Spleen (tissue), 11 donors: Measurements from ENCODE around the gene FNDC1. TPM values are rescaled to one million over a fixed set of nuclear protein-coding genes. Genes with fewer than 3 reads are reported as not detected.

Experiments used
- DNase-seq: peaks from one replicate; pipeline ENCODE4 v3.0.0-alpha.2; 2020
- H3K27ac ChIP-seq, 8 donors: fragments of 200-600 bp; sonication (generic) in 7 of 8; 1 replicate in 4 of 8; 2 replicates in 4 of 8; pipeline versions ENCODE4 v1.5.0 to v1.8.0; 2016 to 2021; ENCODE audit warnings: inconsistent platforms in 4 of 8, mild to moderate bottlenecking in 4 of 8, moderate library complexity in 1 of 8
- H3K27me3 ChIP-seq, 7 donors: fragments of 200-600 bp; sonication (generic) in 6 of 7; replicated peaks in 1 of 7; 1 replicate in 4 of 7; 2 replicates in 3 of 7; pipeline versions ENCODE4 v1.5.0 to v1.8.0; 2016 to 2021; ENCODE audit warnings: inconsistent platforms in 3 of 7, mild to moderate bottlenecking in 1 of 7
- H3K36me3 ChIP-seq, 6 donors: fragments of 200-600 bp; sonication (generic) in 5 of 6; 1 replicate in 4 of 6; 2 replicates in 2 of 6; pipeline versions ENCODE4 v1.5.0 to v1.8.0; 2016 to 2021; ENCODE audit warnings: inconsistent platforms in 2 of 6
- H3K4me1 ChIP-seq, 6 donors: fragments of 200-600 bp; sonication (generic) in 5 of 6; 1 replicate in 3 of 6; 2 replicates in 3 of 6; pipeline versions ENCODE4 v1.5.0 to v1.8.0; 2016 to 2021; ENCODE audit warnings: inconsistent platforms in 3 of 6
- H3K4me3 ChIP-seq, 8 donors: fragments of 200-600 bp; sonication (generic) in 7 of 8; 1 replicate in 4 of 8; 2 replicates in 4 of 8; pipeline versions ENCODE4 v1.5.0 to v1.8.0; 2016 to 2021; ENCODE audit warnings: inconsistent platforms in 4 of 8, mild to moderate bottlenecking in 4 of 8, moderate library complexity in 2 of 8
- H3K9me3 ChIP-seq, 8 donors: fragments of 200-600 bp; sonication (generic) in 7 of 8; 1 replicate in 4 of 8; 2 replicates in 4 of 8; pipeline versions ENCODE4 v1.5.0 to v1.8.0; 2016 to 2021; ENCODE audit warnings: inconsistent platforms in 4 of 8
- CTCF ChIP-seq, 11 experiments: fragments of 200-600 bp in 7 of 11; fragments of 450-650 bp in 4 of 11; sonication (generic) in 4 of 11; IDR thresholded peaks in 8 of 11; conservative IDR thresholded peaks in 3 of 11; 1 replicate in 7 of 11; 2 replicates in 4 of 11; pipeline versions ENCODE4 v1.4.0 to v1.8.0; 2016 to 2021; ENCODE audit warnings: antibody characterized with exemption in 11 of 11, inconsistent platforms in 4 of 11, mild to moderate bottlenecking in 1 of 11
- POLR2A ChIP-seq, 3 donors: fragments of 450-650 bp; IDR thresholded peaks; one replicate each; pipeline ENCODE4 v1.5.1; 2017; ENCODE audit warnings: antibody characterized with exemption in 3 of 3, mild to moderate bottlenecking in 1 of 3
- POLR2AphosphoS5 ChIP-seq, 3 donors: sonication (generic); formaldehyde crosslinking; IDR thresholded peaks; one replicate each; pipeline ENCODE4 v1.5.1; 2017; ENCODE audit warnings: antibody characterized with exemption in 3 of 3
- WGBS, 5 donors: extraction: QIAGEN DNeasy Blood & Tissue Kit in 3 of 5; methylation state at CpG; one replicate each; pipeline versions ENCODE4 v1.1.5 to v1.1.7; 2013 to 2018; 5-methylcytosine and 5-hydroxymethylcytosine counted together
- intact Hi-C: fragments of 100-400 bp; cut with DNase I; formaldehyde crosslinking; loops from one replicate; pipeline ENCODE4 v1.15.0; 2023; ENCODE audit warnings: low total_unique reads
- polyA plus RNA-seq, 3 donors: library from polyadenylated mRNA; stranded (reverse); fragments of 200-250 nt; gene quantifications; one replicate each; pipeline ENCODE4 v1.2.1, GENCODE V29; 2013
- total RNA-seq, 7 donors: library from RNA; depleted of rRNA in 3 of 7; stranded (reverse); fragments of >200 nt in 3 of 7; fragmentation: NEBNext Ultra II Directional in 4 of 7; extraction: Animal tissue kit (Norgen Biotek cat#: 25700) in 4 of 7; gene quantifications; one replicate each; pipeline versions ENCODE4 v1.1.0 to v1.2.1, GENCODE V29; 2016 to 2021
- donor health status: healthy with polysubstance abuse.
- donor health status: DM: no; HTN: no; CAD: no; lungs with moderate emphysema.
- donor health status: DM: no; HTN: no; CAD: no.
- donor health status: Bipolar disorder and iron deficiency.
- donor health status: healthy.
- donor health status: DM: no; HTN: no; CAD: no.
- donor health status: DM: yes; HTN: yes; CAD: no.

FNDC1 gene
- total and polyA plus RNA-seq, 10 donors = 0.03 to 1.2 (median 0.29) TPM

- 84 to 88% (median 86%) methylated on average over 5 of the region's 5 CpGs for WGBS, 5 donors
- intact Hi-C loops = no loop called here
Measured at GRCh38 chr6:159305159-159305558, 136.0 kb downstream of the FNDC1 start.

GRCh38 chr6:159305804-159306537 lies 136.8 kb downstream of the FNDC1 start:
- Histone ChIP-seq H3K36me3 (no peaks in the 10 kb centered on the region), H3K4me1 (no peaks in the 10 kb centered on the region), H3K27ac (no peak overlapping the region), H3K9me3 (no peaks in the 10 kb centered on the region), H3K4me3 (no peak overlapping the region), H3K27me3 (peaks cover 0 to 10% (median 0%) of the 10 kb centered on the region in 7 donors)
- WGBS, 5 donors = 42 to 54% (median 47%) methylated on average over 3 of the region's 3 CpGs
- TF ChIP-seq CTCF (IDR thresholded peaks at IDR 0.05 in 8 of 11, conservative IDR thresholded peaks at IDR 0.05 in 3 of 11) (no peak), POLR2AphosphoS5 (IDR thresholded peaks at IDR 0.05) (no peak), POLR2A (IDR thresholded peaks at IDR 0.05) (no peak)
- no peak for DNase-seq
- intact Hi-C loops = no loop called here

More at GRCh38 chr6:159305159-159305558, 136.0 kb downstream of the FNDC1 start:
- H3K4me1 ChIP-seq = no peaks in the 10 kb centered on the region
- H3K4me3 ChIP-seq = no peak overlapping the region
- no peak for DNase-seq
- H3K27ac ChIP-seq = no peak overlapping the region
- H3K9me3 ChIP-seq = no peaks in the 10 kb centered on the region
- H3K36me3 ChIP-seq = no peaks in the 10 kb centered on the region
- no peak for TF ChIP-seq POLR2AphosphoS5 (IDR thresholded peaks at IDR 0.05)
- TF ChIP-seq POLR2A (IDR thresholded peaks at IDR 0.05) = no peak
- no peak for TF ChIP-seq CTCF (IDR thresholded peaks at IDR 0.05 in 8 of 11, conservative IDR thresholded peaks at IDR 0.05 in 3 of 11)
- H3K27me3 ChIP-seq = peaks cover 0 to 10% (median 0%) of the 10 kb centered on the region in 7 donors

DNA sequence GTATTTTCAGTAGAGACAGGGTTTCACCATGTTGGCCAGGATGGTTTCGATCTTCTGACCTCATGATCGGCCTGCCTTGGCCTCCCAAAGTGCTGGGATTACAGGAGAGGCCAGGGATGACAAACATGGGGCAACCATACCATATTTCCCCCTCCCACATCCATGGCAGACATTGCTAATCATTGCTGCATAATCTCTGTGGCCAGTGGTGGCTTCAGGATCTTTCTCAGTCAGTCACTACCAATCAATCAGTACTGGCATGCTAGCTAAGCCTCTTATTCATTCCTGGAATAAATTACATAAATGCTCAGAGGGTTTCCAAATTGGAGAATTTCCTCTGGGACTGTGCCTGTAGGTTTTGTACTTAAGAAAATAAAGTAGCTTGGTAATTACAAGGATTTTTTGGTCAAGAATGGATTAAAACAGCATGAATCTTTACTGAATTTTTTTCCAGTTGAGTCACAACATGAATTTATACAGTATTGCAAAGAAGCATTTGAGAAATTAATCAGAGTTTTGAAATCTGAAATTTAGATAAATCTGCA lies 138.1 kb downstream of the FNDC1 start:
- no peaks in the 10 kb centered on the region for H3K4me1 ChIP-seq
- no peak for DNase-seq
- peaks cover 0 to 10% (median 0%) of the 10 kb centered on the region in 7 donors for H3K27me3 ChIP-seq
- 78 to 93% (median 85%) methylated on average over 2 of the region's 2 CpGs for WGBS, 5 donors
- no peak overlapping the region for H3K27ac ChIP-seq
- no peak overlapping the region for H3K4me3 ChIP-seq
- no peaks in the 10 kb centered on the region for H3K36me3 ChIP-seq
- TF ChIP-seq POLR2A (IDR thresholded peaks at IDR 0.05) = no peak
- TF ChIP-seq POLR2AphosphoS5 (IDR thresholded peaks at IDR 0.05) = no peak
- TF ChIP-seq CTCF (IDR thresholded peaks at IDR 0.05 in 8 of 11, conservative IDR thresholded peaks at IDR 0.05 in 3 of 11) = no peak
- intact Hi-C loops = no loop called here
- no peaks in the 10 kb centered on the region for H3K9me3 ChIP-seq

DNA sequence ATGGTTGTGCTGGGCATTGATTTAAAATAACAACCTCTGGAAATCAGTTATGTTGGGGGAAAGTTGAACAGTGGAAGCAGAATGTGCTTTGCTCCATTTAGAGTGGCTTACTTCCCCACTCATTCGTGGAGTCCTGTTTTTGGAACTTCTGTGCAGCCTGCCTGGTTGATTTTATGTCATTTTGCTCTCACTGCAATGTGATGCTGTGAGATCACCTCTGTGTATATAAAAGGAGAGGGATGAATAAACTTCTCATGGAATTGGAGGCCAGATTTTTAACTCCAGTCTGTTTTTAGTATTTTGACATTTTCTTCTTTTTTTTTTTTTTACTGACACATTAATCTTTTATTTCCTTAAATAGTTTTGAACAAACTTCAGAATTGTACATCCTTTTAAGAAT lies 139.0 kb downstream of the FNDC1 start:
- WGBS, 5 donors = 0 to 19% (median 13%) methylated on average over 1 of the region's 1 CpG
- H3K4me3 ChIP-seq = no peak overlapping the region
- H3K9me3 ChIP-seq = no peaks in the 10 kb centered on the region
- H3K4me1 ChIP-seq = no peaks in the 10 kb centered on the region
- no peak overlapping the region for H3K27ac ChIP-seq
- TF ChIP-seq CTCF (IDR thresholded peaks at IDR 0.05 in 8 of 11, conservative IDR thresholded peaks at IDR 0.05 in 3 of 11) (no peak), POLR2AphosphoS5 (IDR thresholded peaks at IDR 0.05) (no peak), POLR2A (IDR thresholded peaks at IDR 0.05) (no peak)
- no peak for DNase-seq
- H3K36me3 ChIP-seq = no peaks in the 10 kb centered on the region
- H3K27me3 ChIP-seq = peaks cover 0 to 10% (median 0%) of the 10 kb centered on the region in 7 donors
- intact Hi-C loops = no loop called here
